Muscle of leg (tissue), 11 donors: Measurements from ENCODE around the gene PEX11B. TPM values are rescaled to one million over a fixed set of nuclear protein-coding genes. Genes with fewer than 3 reads are reported as not detected.
A peak's percentile ranks its signal among the peaks of the same experiment; 100 is the strongest.
"Not testable (repeated sequence)": the region's sequence is repeated elsewhere in the genome, so short reads cannot be mapped to it uniquely, and the experiment has no call there.

Experiments used
- DNase-seq: peaks from one replicate; pipeline ENCODE4 v3.0.0; 2013
- H3K27ac ChIP-seq: one replicate; pipeline ENCODE4 v1.5.1; 2013; ENCODE audit warnings: mild to moderate bottlenecking, low read length, control low read depth
- H3K27me3 ChIP-seq: one replicate; pipeline ENCODE4 v1.6.1; 2013; ENCODE audit warnings: low read length; ENCODE audit not compliant: control insufficient read depth, insufficient read depth
- H3K36me3 ChIP-seq: one replicate; pipeline ENCODE4 v1.6.1; 2013; ENCODE audit warnings: low read length; ENCODE audit not compliant: control insufficient read depth, insufficient read depth
- H3K4me1 ChIP-seq: one replicate; pipeline ENCODE4 v1.6.1; 2013; ENCODE audit warnings: low read length; ENCODE audit not compliant: control insufficient read depth, insufficient read depth
- H3K4me3 ChIP-seq: one replicate; pipeline ENCODE4 v1.5.1; 2013; ENCODE audit warnings: low read length, control low read depth
- H3K9me3 ChIP-seq: replicated peaks from 2 replicates; pipeline ENCODE4 v1.6.1; 2013; ENCODE audit warnings: low read depth, low read length; ENCODE audit not compliant: control insufficient read depth
- WGBS: methylation state at CpG from one replicate; pipeline ENCODE4 v1.1.5; 2013; ENCODE audit warnings: missing lambda C conversion rate; ENCODE audit not compliant: insufficient coverage; 5-methylcytosine and 5-hydroxymethylcytosine counted together
- polyA plus RNA-seq, 8 donors: library from polyadenylated mRNA; unstranded; fragments of 120-200 nt; gene quantifications; one replicate each; pipeline versions ENCODE4 v1.2.1 to v1.2.3, GENCODE V29; 2013; ENCODE audit warnings: inconsistent platforms in 1 of 8, low replicate concordance in 1 of 8; ENCODE audit not compliant: insufficient read length in 8 of 8, insufficient read depth in 1 of 8
- total RNA-seq: library from RNA; stranded (reverse); fragments of 120-200 nt; gene quantifications from one replicate; pipeline ENCODE4 v1.2.4, GENCODE V29; 2013

The PEX11B gene
- total and polyA plus RNA-seq, 9 donors = 18.0 to 24.9 (median 23.4) TPM

DNA sequence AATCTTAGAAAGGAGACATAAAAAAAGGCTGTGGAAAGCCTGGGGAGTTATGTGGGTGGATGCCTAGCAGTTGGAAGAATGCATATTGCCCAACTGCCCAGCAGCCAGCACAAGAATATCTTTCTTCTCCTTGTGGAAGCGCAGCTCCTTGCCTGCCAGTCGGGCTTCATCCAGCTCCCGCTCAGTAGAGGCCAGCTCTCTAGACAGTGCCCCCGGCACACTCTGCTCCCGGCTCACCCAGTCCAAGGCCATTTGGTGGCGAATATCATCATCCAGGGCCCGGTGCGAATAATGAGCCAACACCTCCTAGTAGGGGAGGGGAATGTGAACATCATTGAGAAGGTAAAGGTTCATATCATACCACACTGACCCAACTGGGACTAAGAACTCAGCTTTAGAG lies 17.7 kb upstream of the PEX11B start:
- Histone ChIP-seq H3K4me1 (no peaks in the 10 kb centered on the region), H3K27me3 (no peaks in the 10 kb centered on the region), H3K36me3 (peaks cover 35% of the 10 kb centered on the region), H3K9me3 (no peaks in the 10 kb centered on the region), H3K27ac (no peak overlapping the region), H3K4me3 (no peak overlapping the region)
- WGBS = 96% methylated on average over 3 of the region's 8 CpGs
- no peak for DNase-seq

DNA sequence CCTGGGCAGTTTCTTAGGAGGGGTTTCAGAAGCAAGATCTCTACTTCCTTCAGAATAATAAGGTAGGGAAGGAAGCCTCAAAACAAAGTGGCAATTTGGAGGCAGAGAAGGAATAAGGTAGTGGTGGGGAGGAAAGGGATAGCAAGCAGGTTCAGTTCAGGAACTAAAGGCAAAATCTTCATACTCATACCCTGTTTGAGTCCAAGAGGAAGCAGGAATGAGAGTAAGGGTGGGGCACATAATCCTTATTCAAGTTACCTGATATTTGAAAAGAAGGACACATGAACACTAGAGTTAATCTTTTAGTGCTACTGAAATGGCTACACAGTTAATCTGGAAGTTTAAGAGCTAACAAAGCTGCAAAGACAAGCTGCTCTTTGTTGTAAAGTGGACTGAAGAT lies 17.2 kb upstream of the PEX11B start:
- no peak for DNase-seq
- Histone ChIP-seq H3K36me3 (peaks cover 35% of the 10 kb centered on the region), H3K4me1 (no peaks in the 10 kb centered on the region), H3K9me3 (no peaks in the 10 kb centered on the region), H3K27ac (no peak overlapping the region), H3K27me3 (no peaks in the 10 kb centered on the region), H3K4me3 (no peak overlapping the region)

DNA sequence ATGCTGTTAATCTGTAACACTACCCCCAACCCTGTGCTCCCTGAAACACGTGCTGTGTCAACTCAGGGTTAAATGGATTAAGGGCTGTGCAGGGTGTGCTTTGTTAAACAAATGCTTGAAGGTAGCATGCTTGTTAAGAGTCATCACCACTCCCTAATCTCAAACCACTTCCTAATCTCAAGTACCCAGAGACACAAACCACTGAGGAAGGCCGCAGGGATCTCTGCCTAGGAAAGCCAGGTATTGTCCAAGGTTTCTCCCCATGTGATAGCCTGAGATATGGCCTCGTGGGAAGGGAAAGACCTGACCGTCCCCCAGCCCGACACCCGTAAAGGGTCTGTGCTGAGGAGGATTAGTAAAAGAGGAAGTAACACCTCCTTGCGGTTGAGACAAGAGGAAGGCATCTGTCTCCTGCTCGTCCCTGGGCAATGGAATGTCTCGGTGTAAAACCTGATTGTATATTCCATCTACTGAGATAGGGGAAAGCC lies 14.0 kb upstream of the PEX11B start:
- H3K27ac ChIP-seq, H3K27me3 ChIP-seq, H3K4me3 ChIP-seq, DNase-seq, H3K4me1 ChIP-seq, H3K9me3 ChIP-seq: not testable (repeated sequence)
- 32% methylated on average over 5 of the region's 9 CpGs for WGBS
- peaks cover 23% of the 10 kb centered on the region for H3K36me3 ChIP-seq

DNA sequence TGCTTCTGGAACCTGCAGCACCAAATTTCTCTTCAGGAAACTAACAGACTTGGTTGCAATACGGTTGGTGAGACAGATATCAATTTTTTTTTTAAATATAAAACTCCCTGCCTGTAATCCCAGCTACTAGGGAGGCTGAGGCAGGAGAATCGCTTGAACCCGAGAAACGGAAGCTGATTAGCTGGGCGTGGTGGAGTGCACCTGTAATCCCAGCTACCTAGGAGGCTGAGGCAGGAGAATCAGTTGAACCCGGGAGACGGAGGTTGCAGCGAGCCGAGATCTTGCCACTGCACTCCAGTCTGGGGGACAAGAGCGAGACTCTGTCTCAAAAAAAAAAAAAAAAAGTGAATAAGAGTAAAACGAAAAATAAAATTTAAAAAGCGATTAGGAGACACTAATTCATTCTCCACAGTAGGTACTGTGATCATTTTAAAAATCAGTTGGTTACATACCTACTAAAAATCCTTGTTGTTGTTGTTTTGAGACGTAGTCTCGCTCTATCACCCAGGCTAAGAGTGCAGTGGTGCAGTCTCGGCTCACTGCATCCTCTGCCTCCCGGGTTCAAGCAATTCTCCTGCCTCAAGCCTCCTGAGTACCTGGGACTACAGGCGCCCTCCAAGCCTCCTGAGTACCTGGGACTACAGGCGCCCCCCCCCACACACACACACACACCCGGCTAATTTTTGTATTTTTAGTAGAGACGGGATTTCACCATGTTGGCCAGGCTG lies 9.6 kb upstream of the PEX11B start:
- Histone ChIP-seq H3K9me3 (no peaks in the 10 kb centered on the region), H3K4me3 (peak overlapping the region; percentile 64), H3K36me3 (peaks cover 15% of the 10 kb centered on the region), H3K4me1 (peaks cover 12% of the 10 kb centered on the region), H3K27ac (peak overlapping the region; percentile 97), H3K27me3 (no peaks in the 10 kb centered on the region)
- no peak for DNase-seq
- WGBS = 90% methylated on average over 2 of the region's 20 CpGs

DNA sequence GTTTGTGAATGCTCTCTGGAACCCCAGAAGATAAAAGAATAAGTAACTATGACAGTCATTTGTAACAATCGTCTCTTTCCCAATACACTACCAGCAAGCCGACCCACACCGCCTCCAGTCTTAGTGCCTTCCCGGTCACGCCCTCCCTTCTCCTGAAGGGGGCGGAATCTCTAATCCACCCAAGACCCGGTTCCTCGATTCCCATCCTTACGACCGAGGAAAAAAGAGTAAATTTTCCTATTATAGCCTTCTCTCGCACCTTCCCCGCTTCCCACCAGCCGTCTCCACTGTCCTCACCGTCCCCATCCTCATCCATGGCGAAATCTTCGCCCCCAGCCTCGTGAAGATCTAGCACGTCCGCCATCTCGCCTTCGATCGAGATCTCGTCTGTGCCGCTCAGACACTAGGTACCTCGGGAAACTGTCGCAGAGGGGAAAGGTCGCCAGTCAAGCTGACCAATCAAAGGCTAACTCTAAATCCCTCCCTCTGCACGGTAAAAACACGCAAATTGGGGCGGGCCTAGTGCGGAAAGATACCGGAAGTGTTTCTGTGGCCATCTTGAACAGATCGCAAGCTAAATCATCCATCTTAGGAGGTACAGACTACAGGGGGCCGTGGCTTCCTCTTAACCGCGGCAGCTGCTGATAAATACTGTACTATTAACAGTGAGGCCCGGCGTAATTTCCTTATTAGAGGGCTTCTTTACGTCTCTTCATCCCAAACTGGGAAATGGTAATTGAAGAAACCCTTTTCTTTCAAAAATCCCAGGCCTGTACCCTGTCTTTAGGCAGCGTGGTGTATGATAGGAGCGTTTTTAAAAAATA lies 8.8 kb upstream of the PEX11B start, which contains the start of gene RBM8A:
TSS of gene RBM8A (minus strand) at position 422 of the 824 bp plus-strand sequence. CDS start at position 364, 58 bp downstream.
- peaks cover 18% of the 10 kb centered on the region for H3K36me3 ChIP-seq
- 0% methylated on average over 24 of the region's 41 CpGs for WGBS
- H3K27me3 ChIP-seq = no peaks in the 10 kb centered on the region
- peak within 1 kb of the TSS; percentile 97 for H3K27ac ChIP-seq
- no peaks in the 10 kb centered on the region for H3K9me3 ChIP-seq
- peak within 1 kb of the TSS; percentile 64 for H3K4me3 ChIP-seq
- DNase-seq = peak; percentile 100
- H3K4me1 ChIP-seq = peaks cover 12% of the 10 kb centered on the region

DNA sequence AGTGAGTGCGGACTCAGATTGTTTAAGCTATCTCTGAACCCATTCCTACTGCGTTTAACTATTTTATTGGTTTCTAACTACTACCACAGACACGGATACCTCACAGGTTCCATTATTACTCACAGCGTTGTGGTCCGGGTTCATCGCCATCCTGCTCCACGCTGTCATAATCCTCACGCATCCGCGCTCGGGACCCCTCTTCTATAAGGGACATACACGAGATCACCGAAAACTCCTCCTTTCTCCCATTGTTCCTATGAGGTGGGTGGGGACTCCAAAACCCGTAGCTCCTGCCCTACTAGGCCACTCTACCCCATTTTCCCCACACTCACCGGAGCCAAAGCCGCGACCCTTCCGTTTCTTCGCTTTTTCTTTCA lies 8.2 kb upstream of the PEX11B start:
- no peak for DNase-seq
- Histone ChIP-seq H3K27me3 (no peaks in the 10 kb centered on the region), H3K9me3 (no peaks in the 10 kb centered on the region), H3K4me3 (peak overlapping the region; percentile 64), H3K27ac (peak overlapping the region; percentile 97), H3K36me3 (peaks cover 18% of the 10 kb centered on the region), H3K4me1 (peaks cover 12% of the 10 kb centered on the region)
- WGBS = 7% methylated on average over 5 of the region's 19 CpGs

DNA sequence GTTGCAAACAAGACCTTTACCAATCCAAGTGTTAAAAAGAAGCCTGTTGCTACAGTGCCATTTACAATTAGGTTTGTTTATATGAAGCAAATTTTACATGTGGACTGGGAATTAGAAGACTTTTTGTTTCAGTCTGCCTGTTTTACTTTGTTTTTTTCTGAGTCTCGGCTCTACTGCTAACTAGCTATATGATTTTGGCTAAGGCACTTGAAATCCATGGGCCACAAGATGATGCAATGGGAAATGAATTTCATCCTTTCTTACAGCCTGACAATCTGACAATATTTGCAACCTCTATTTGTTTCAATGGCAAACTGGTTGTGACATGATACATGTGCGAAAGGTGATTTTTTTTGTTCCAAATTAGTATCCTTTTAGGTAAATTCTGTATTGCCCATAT lies 3.7 kb upstream of the PEX11B start:
- H3K27ac ChIP-seq = no peak overlapping the region
- H3K4me3 ChIP-seq = no peak overlapping the region
- WGBS = no CpG with 5 or more reads among the region's 2 CpGs
- no peaks in the 10 kb centered on the region for H3K9me3 ChIP-seq
- no peaks in the 10 kb centered on the region for H3K27me3 ChIP-seq
- DNase-seq = no peak
- peaks cover 18% of the 10 kb centered on the region for H3K36me3 ChIP-seq
- H3K4me1 ChIP-seq = peaks cover 26% of the 10 kb centered on the region

DNA sequence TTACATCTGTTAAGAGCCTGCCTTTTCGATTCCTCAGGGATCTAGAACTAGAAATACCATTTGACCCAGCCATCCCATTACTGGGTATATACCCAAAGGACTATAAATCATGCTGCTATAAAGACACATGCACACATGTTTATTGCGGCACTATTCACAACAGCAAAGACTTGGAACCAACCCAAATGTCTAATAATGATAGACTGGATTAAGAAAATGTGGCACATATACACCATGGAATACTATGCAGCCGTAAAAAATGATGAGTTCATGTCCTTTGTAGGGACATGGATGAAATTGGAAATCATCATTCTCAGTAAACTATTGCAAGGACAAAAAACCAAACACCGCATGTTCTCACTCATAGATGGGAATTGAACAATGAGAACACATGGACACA lies 1.8 kb upstream of the PEX11B start:
- not testable (repeated sequence) for H3K27me3 ChIP-seq, DNase-seq, H3K27ac ChIP-seq, H3K4me3 ChIP-seq, H3K9me3 ChIP-seq
- Histone ChIP-seq H3K36me3 (peaks cover 20% of the 10 kb centered on the region), H3K4me1 (peaks cover 19% of the 10 kb centered on the region)
- no CpG with 5 or more reads among the region's 4 CpGs for WGBS

DNA sequence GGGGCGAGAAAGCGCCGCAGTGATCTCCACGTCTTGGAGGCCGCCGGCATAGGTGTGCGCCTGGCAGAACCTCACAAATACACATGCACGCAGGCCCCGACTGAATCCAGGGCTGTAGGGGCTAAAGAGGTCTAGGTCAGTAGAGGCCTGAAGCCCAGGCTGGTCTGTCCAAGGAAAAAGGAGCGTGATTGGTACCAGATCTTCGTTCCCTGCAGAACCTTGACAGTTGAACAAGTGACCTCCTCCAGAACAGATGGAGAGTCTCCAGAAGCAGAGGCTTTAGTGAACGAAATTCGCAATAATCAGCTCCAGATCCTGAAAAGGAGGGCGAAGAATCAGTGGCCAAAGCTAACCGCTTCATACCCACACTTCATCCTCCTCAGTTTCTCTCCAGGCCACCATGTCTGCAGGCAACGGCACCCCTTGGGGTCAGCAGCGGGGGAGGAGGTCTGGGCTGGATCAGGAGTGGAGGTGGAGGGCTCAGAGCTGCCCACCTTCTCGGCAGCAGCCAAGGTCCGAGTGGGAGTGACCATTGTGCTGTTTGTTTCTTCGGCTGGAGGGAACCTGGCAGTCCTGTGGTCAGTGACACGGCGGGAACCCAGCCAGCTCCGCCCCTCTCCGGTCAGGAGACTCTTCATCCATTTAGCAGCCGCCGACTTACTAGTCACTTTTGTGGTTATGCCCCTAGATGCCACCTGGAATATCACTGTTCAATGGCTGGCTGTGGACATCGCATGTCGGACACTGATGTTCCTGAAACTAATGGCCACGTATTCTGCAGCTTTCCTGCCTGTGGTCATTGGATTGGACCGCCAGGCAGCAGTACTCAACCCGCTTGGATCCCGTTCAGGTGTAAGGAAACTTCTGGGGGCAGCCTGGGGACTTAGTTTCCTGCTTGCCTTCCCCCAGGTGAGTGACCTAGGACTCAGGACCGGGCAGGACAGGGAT lies 749 bp upstream of the PEX11B start:
- H3K36me3 ChIP-seq = peaks cover 23% of the 10 kb centered on the region
- peak overlapping the region; percentile 71 for H3K4me3 ChIP-seq
- WGBS = 1% methylated on average over 19 of the region's 33 CpGs
- no peaks in the 10 kb centered on the region for H3K9me3 ChIP-seq
- DNase-seq = peak; percentile 53
- H3K27ac ChIP-seq = peak overlapping the region; percentile 95
- H3K27me3 ChIP-seq = no peaks in the 10 kb centered on the region
- H3K4me1 ChIP-seq = peaks cover 19% of the 10 kb centered on the region
